ENCODE results near the gene TBX4.

DNA sequence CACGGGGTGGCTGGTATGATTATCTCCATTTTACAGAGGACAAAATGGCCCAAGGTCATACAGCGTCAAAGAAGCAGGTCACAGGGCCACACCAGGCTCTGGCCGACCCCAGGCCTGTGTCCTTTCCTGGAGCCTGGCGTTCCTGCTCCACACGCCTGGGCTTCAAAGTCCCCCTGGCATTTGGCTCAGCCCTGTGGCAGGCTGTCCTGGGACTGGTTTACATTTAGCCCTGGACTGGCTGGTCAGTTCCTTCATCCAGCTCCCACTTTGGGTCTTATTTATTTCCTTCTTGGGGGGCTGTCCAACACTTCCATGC, 37.3 kb upstream of the TBX4 start:
- TF ChIP-seq POLR2AphosphoS5 (IDR thresholded peaks at IDR 0.05; ENCODE audit: borderline replicate concordance, low read depth, low read length) (no peak), FOXP2 (optimal IDR thresholded peaks at IDR 0.05; ENCODE audit: control extremely low read depth, extremely low read length, insufficient read depth) (no peak), EZH2 (IDR thresholded peaks at IDR 0.05) (no peak)
